GM21737 (cell line): ENCODE data around the gene ERC2.

Experiments used
- ATAC-seq: cut with Tn5 transposase; IDR thresholded peaks from one replicate; pipeline ENCODE4 v1.9.1; 2021; ENCODE audit warnings: mild to moderate bottlenecking, moderate library complexity; ENCODE audit not compliant: unreplicated experiment

ERC2 gene

DNA sequence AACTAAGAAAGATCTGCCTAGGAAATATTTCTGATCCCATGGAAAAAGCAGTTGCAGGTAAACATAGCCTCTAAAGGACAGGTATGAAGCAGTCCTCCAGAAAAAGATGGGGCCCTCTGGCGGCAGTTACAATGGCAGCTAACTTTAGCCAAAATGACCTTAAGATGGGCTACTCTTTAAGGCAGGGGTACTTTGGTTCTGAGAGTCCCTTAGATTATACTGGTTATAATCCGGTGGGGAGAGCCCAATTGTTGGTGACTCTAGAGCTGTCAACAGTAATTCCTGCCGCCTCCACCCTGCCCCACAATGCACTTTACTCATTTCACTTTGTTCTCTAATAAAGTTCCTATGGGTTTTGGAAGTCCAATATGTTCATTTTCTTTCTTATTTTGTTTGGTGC, 568.4 kb downstream of the ERC2 start:
- no peak for ATAC-seq

DNA sequence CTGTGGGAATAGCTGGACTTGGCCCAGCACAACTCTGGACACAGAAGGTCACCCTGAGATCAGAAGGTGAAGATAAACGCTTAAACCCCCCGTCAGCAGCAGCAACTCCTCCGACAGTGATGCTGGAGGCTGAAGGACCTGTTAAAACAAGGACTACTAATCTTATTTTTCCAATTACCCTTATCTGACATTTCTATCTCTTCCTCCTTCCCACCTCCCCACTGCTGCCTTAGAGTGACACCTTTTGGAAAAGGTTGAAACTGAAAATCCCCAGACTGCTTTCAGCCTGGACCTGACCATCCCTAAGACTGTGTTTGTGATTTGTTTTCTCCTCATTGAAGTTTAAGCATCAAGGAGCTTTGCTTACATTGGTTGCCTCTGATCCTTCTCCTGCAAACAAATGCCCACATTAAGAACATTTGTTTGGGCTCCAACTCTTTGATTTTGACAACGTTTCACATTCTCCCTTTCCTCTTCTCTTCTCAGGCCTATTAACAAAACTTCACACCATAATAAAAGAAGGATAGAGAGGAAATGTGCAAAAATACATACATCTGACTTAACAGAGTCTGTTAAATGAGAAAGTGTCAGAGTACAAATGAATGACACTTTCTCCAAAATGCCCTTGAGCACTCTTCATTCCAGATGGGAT, 570.6 kb downstream of the ERC2 start:
- ATAC-seq: no peak

DNA sequence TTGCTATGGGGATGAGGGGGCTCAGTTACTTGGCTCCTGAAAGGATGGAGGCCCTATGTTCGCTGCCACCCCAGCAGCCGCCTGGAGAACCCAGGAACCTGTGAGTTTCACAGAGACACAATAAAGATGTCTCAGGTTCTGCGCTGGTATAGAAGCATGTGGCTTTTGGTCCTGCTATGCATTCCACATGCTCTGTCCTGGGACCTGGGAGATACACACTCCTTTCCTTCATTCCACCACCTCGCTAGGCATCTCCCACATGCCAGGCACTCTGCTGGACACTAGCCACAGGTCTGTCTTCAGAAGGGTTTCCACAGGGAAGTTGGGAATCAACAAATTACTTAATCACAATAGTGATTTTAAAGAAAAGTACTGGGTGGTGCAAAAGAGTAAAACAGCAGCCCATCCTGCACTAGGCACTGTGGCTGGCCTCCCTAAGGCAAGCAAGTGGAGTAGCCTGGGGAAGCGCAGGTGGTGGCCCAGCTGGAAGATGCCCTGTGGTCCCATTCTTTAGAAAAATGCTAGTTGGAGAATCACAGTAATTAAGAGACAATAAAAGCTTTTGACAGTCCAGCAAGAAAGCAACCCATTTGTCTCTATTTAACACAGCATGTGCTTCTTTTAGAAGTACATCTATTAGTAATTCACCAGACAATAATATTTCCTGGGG, 572.2 kb downstream of the ERC2 start:
- ATAC-seq: no peak

DNA sequence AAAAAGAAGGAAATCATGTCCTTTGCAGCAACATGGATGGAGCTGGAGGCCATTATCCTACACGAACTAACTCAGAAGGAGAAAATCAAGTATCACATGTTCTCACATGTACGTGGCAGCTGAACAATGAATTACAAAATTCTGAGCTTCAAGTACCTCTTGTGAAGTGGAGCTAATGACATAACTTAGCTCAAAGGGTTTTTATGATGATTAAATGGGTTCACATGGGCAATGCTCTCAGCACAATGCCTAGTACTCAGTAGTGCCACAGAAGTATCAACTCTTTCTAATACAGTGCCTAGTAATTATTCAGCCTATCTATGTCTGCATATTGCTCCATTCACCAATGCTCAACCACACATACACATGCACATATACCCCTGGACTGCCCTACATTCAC, 573.7 kb downstream of the ERC2 start:
- ATAC-seq: no peak

DNA sequence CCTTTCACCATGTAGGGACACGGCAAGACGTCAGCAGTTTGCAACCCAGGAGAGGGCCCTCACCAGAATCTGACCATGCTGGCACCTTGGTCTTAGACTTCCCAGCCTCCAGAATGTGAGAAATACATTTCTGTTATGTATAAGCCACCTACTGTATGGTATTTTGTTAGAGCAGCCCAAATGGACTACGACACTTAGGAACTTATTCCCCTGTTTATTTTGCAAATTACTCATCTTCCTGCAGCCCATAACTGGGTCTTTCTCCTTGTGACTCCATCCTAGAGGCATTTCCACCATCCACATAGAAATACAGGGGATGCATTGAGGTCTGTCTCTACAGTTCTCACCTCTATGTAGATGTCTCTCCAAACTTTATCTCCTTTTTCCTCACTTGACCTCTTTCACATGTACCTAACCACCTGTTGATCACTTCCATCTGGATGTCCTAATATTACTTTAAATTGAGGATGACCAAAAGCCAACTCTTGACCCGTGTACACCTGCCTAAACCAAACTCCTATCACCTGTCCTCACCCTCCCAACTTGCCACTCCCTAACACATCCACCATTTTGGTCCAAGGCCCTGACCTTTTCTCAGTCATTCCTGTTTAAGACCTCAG, 575.1 kb downstream of the ERC2 start:
- ATAC-seq: no peak

DNA sequence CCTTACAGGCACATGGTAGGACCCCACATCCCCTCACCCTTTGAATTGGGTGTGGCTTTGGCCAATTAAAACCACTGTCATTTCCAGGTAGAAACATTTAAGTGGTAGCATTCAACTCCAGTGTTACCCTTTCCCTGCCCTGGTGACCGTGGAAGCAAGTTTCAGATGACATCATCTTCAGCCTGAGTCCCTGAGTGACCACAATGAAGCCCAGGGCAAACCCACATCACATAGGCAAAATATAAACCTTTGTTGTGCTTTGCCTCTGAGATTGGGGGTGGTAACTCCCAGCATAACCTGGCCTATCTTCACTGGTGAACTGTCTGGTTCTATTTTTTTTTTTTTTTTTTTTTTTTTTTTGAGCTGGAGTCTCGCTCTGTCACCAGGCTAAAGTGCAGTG, 577.2 kb downstream of the ERC2 start:
- ATAC-seq: no peak

DNA sequence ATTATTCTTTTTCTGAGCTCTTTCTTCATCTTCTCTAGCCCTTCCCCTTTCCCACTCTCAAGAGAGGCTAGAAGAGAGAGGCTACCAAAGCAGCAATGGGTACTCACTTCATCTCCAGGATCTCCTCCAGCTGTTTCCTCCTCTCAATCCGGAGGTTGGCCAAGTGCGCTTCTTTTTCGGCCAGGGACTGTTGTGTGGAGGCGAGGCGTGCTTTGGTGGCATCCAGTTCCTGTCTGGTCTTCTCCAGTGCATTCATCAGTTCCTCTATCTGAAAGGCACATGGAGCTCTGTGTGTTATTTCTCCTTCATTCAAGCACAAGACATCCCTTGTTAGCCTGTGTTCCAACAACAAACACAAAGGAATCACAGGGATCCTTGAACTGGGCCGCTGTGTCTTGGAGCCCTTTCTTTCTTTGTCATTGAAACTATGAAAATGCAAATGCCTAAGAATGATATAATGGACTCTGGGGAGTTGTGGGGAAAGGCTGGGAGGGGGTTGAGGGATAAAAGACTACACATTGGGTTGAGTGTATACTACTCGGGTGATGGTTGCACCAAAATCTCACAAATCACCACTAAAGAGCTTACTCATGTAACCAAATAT, 579.9 kb downstream of the ERC2 start:
- ATAC-seq: no peak

DNA sequence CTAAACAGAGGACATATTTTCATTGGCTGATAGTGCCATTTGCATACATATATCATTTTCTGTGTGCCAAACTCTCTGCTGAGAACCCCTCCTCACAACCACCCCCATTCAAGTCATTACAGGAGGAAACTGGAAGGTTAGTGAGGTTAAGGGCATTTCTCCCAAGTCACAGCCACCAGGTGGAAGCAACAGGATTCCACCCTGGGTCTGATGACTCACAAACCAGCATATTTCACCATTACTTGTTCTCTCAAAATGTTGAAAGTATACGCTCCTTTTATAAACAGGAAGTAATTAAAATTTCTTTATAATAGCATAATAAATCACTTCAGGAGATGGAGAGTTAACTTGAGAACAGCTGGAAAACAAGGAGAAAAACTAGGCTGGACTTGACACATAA, 582.5 kb downstream of the ERC2 start:
- ATAC-seq: no peak

DNA sequence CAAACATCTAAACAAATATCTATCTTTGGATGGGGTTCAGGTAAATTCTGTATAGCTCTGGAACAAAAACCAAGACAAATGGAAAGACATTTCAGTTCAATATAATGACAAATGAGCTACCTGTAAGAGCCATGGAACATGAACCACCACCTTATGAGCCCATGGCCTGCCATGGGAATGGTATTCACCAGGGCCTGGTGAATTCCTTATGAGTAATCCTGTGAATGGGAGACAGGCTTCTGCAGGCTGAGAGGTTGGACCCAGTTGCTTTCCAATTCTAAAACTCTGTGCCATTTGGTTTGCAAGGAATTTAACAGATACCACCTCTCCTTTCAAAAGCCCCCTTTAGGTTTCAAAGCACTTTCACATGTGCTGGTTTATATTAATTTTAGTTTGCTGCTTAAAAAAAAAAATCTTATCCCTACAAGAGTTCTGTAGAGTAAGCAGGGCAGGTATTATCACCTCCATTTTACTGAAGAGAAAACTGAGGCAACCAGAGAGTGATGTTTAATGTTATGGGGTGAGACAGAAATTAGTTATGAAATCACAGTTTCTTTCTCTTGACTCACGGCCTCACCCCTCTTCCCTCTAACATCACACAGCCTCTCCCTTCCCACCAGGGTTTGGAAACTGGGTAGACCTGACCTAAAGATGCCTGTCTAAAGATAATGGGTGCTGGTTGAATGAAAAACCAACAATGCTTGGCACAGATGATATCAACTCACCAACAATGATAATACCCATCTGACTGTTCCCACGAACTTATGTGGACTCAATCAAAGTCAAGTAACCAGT, 583.6 kb downstream of the ERC2 start:
- ATAC-seq: no peak

DNA sequence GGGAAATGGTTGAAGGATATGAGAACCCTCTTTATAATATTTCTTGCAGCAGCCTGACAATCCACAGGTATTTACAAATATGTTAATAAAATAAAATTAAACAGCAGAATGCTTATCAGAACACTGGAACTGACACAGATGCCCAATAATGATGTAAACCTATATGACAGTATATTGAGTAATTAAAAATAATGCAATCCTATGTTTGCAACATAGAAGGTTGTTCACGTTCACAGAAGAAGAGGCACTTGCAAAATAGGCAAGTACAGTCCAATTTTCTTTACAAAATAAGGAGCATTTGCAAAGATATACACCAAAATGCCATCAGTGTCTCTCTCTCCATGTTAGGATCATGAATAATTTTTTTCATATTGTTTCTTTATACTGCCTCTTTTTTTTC, 584.2 kb downstream of the ERC2 start:
- no peak for ATAC-seq

DNA sequence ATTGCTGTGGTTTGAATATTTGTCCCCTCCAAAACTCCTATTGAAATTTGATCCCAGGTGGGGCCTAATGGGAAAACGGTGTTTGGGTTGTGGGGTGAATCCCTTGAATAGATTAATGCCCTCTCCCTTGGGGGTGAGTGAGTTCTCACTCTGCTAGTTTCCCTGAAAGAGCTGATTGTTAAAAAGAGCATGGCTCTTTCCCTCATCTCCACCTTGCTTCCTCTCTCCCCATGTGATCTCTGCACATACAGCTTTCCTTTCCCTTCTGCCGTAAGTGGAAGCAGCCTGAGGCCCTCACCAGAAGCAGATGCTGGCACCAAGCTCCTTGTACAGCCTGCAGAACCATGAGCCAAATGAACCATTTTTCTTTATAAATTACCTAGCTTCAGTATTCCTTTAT, 586.3 kb downstream of the ERC2 start:
- no peak for ATAC-seq

DNA sequence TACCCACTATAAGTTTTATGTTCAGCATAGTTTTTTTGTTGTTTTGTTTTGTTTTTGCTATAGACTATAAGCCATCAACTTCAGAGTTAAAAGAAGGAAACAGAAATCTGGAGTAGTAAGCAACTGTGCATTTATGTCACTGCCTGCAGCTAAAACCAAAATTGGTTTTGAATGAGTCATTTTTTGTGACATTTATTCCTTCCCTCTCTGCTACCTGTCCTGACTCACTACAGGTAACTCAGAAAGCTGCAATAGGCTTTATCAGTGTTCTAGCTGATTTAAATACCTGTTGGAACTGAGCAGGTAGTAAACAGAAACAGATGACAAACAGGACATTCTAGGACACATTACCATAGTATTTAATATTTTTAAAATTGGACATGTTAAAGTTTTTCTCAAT, 587.9 kb downstream of the ERC2 start:
- no peak for ATAC-seq

DNA sequence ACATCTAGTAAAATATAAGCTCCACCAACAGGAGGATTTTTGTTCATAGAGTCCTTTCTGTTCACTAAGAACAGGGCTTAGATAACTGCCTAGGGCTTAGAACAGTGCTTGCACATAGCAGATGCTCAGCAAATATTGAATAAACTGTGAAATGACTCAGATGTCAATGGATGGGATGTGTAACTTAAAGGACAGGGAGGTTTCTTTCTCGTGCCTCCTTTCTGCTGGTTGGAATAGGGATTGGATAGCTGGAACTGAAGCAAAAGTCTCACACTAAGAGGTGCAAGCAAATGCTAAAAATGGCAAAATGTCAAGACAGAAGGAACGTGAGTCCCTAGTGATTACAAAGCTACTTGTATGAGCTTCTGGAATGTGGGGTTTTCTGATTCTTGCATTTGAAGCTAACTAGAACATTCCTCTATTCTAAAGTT, 588.4 kb downstream of the ERC2 start:
- ATAC-seq: no peak

DNA sequence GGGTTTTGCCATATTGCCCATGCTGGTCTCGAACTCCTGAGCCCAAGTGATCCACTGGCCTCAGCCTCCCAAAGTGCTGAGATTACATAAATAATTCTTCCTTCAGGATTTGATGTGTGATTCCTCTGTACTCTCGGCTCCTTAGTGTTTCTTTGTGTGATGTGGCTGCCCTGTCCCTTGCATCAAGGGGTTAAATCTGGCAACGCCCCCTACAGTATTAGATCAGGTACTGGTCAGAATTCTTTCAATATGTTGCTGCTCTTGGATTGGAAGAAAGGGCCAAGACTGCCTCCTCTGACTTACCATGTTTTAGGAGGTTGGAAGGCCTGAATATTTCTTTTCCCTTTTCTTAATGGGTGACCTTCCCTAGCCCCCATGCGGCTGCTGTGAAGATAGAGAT, 590.6 kb downstream of the ERC2 start:
- no peak for ATAC-seq

DNA sequence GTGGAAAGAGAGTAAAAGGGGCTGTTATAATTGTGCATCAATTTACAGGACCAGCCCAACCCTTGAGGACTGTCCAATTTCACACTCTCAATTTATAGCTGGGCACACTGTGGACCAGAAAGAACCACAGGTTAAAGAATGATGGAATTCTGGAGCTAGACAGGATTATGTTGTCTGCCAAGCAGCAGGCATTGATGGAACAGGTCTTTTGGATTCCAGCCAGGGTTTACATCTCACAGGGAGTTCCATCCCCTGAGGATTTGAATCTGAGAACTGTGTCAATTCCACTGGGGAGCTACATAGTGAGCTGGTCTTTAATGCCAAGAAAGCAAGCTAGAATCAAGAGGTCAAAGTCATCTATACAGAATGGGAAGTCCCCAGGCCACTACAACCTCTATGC, 591.7 kb downstream of the ERC2 start:
- no peak for ATAC-seq

DNA sequence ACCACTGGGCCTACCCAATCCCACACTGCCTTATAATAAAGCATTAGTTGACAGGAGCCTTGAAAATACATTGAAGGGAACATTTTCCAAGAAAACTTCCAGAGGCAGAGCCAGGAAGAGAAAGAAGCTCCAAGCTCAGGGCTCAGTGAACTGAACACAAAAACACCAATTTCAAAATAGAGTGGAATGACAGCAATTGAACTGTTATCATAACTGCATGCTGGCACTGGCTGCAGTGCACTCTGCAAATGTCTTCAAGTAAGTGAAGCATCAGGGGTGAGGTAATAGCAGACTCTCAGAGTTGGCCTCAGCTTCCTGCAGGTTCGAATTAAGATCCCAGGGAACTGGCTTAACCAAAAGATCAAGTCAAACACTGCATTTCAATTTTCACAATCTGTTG, 593.2 kb downstream of the ERC2 start:
- ATAC-seq: no peak

DNA sequence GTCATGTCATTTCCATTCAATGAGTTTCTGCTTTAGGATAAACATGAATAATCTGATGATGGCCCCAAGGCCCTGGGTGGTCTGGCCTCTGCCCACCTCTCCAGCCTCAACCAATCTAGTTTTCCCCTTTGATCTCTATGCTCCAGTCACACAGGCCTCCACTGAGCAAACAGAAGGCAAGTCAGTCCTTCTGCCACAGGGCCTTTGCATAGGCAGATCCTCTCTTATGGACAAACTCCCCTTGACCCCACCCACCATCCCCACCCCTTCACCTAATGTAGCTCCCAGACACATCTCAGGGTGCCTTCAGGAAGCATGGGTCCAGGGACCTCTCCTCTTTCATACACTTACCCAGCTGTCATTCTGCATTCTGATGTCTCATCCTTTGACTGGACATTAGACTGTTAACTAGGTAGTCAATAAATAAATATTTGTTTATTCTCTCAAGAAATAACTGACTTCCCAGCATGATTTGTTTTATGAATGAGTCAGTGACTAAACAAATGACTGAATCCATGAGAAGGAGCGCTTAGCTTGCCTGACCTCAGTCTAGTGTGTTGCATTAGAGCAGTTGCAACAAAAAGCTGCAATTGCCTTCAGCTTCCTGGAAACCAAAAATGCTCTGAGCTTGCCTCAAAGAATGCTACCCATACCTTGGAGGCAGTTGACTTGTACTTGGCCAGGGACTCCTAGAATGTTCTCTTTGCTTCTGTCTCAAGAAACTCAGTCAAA, 594.6 kb downstream of the ERC2 start:
- ATAC-seq: no peak

DNA sequence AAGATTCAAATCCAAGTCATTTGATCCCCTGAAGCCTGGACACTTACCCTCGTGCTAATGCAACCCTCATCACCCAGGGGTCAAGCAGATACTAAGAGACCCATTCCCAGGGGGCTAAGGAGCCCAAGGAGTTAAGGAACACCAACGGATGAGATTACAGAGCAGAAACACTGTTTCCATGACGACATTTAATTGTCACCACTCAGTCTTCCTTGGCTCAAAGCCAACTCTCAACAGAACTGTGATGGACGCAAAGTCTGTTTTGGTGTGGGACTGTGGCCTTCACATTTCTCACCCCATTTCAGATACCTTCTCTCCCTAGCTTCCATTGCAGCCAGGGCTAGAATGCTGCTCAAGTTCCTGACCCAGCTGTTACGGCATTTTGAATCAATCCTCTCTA, 597.7 kb downstream of the ERC2 start:
- no peak for ATAC-seq

DNA sequence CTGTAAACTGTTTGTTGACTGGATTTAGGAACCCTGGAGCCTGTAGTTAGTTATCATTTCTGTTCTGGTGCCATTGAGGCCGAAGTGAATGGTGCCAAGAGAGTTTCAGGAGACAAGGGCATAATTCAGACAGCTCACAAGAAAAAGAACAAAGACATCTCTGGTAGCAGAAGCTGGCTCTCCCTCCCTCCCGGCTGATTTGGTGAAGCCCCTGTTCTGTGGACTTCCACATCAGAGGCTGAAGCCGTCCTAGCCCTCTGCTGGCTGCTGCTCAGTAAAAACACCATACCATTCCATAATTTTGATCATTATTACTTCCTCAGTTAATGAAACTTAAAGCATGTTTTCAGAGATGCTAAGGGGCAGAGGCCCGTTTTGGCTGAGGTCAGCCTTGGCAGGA, 599.9 kb downstream of the ERC2 start:
- no peak for ATAC-seq

DNA sequence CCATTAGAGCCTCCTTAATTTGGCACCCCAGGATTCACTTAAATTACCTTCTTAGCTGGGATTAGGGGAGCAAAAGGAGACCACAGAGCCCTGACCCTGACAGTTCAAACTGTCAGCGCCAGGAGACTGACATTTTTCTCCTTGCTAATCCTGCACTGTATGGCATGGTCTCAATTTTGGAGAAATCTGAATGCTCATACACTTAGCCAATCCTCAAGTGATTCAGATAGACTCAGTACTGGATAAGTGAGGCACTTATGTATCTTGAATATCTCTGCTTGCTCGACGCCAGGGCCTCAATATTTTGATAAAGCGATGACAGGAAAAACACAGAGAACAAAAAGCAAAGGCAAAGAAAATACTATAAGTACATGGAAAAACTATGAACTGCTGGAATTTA, 605.2 kb downstream of the ERC2 start:
- no peak for ATAC-seq
